ENCODE measurements around the gene FKBP10. TPM values are rescaled to one million over a fixed set of nuclear protein-coding genes. Genes with fewer than 3 reads are reported as not detected.

The FKBP10 gene
- polyA plus RNA-seq, 2 of the 4 experiments (the other 2 are of a cell fraction): 109 to 119 TPM

- TF ChIP-seq CHD4 (IDR thresholded peaks at IDR 0.05; ENCODE audit: borderline replicate concordance): no peak
- TF ChIP-seq USF2 (IDR thresholded peaks at IDR 0.05): no peak
- TF ChIP-seq ZNF302 (CRISPR knock-in tag; IDR thresholded peaks at IDR 0.05): no peak
Observed at GRCh38 chr17:41801374-41802271, 11.2 kb upstream of the FKBP10 start (continued).

DNA sequence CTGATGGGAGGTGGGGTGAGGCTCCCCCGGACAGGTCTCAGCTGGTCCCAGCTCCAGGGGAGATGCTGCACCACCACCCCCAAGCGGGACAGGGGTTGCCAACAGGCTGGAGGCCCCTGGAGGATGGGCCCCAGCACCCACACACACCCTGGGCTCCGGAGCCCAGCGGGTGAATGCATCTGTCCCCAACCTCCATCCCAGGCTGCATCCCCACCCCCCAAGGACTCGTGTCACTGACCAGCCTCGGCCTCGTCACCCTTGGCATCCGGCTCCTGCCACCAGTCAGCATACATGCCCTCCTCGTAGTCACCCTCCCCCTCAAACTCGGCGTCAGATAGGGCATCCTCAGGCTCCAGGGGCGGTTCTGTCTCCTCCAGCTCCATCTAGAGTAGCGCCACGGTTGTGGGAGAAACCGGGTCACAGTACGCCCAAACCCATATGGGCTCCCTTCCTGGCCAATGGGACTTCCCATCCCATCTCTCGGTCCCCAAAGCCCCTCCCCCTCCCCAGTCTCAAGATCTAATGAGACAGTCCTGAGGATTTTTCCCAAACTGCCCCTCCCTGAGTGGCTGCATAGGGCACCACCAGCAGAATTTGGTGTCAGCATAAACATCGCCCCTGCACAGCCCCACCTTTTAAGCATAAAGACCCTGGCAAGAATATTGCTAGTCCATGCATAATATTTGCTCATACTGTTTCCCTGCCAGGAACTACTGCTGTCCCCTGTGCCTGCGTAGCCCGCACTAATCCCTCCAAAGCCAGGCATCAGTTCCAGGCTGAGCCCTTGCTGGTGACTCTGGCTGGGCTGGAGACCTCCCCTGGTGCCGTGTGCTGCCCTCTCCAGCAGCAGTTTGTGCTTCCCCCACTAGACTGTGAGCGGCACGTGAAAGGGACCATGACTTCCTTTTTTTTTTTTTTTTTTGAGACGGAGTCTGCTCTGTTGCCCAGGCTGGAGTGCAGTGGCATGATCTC is 9.5 kb upstream of the FKBP10 start:
- WGBS (ENCODE audit: missing lambda C conversion rate): 75% methylated on average over 24 of the region's 24 CpGs
- Histone ChIP-seq H3K4me2 (no peak overlapping the region), H3K4me3 (no peak overlapping the region), H3K27ac (peak overlapping the region in 1 of 2 experiments; percentile 6; a peak in 1 of 6 replicates), H3K4me1 (peaks cover 23% of the 10 kb centered on the region), H3K9me3 (no peaks in the 10 kb centered on the region)
- TF ChIP-seq RCOR1 (IDR thresholded peaks at IDR 0.05; ENCODE audit: low read depth, low read length) (no peak), RARB (CRISPR knock-in tag; IDR thresholded peaks at IDR 0.05) (no peak), ZNF302 (CRISPR knock-in tag; IDR thresholded peaks at IDR 0.05) (no peak), TP53 (CRISPR knock-in tag; IDR thresholded peaks at IDR 0.05) (no peak), CBX2 (IDR thresholded peaks at IDR 0.05; ENCODE audit: borderline replicate concordance, low read depth) (no peak), FOXS1 (CRISPR knock-in tag; IDR thresholded peaks at IDR 0.05) (no peak), CBX8 (IDR thresholded peaks at IDR 0.05) (no peak), KDM1A (IDR thresholded peaks at IDR 0.05; ENCODE audit: low read depth) (no peak), RNF2 (IDR thresholded peaks at IDR 0.05; ENCODE audit: borderline replicate concordance, low read depth) (no peak)
- TF ChIP-seq, protein P1, sequence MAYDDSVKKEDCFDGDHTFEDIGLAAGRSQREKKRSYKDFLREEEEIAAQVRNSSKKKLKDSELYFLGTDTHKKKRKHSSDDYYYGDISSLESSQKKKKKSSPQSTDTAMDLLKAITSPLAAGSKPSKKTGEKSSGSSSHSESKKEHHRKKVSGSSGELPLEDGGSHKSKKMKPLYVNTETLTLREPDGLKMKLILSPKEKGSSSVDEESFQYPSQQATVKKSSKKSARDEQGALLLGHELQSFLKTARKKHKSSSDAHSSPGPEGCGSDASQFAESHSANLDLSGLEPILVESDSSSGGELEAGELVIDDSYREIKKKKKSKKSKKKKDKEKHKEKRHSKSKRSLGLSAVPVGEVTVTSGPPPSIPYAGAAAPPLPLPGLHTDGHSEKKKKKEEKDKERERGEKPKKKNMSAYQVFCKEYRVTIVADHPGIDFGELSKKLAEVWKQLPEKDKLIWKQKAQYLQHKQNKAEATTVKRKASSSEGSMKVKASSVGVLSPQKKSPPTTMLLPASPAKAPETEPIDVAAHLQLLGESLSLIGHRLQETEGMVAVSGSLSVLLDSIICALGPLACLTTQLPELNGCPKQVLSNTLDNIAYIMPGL (CRISPR knock-in tag; IDR thresholded peaks at IDR 0.05; ENCODE audit: borderline replicate concordance): no peak
- TF ChIP-seq, protein P2, sequence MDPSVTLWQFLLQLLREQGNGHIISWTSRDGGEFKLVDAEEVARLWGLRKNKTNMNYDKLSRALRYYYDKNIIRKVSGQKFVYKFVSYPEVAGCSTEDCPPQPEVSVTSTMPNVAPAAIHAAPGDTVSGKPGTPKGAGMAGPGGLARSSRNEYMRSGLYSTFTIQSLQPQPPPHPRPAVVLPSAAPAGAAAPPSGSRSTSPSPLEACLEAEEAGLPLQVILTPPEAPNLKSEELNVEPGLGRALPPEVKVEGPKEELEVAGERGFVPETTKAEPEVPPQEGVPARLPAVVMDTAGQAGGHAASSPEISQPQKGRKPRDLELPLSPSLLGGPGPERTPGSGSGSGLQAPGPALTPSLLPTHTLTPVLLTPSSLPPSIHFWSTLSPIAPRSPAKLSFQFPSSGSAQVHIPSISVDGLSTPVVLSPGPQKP (IDR thresholded peaks at IDR 0.05; ENCODE audit: low read depth, low read length): no peak
- CTCF ChIA-PET: interaction anchor here (0.7 to 52.0 kb wide), 10 partner anchors 8 to 156 kb away, joined by 3 to 3262 read pairs (median 18); partner anchors contain the start of genes FKBP10, GAST, HAP1 and JUP
- no peak for DNase-seq (ENCODE audit: low read depth in 1 of 2, low spot score in 1 of 2)
- no peak for FAIRE-seq
- 0 out of 6 replicates have a peak, but pooled peaks of 1 of the 2 experiments have one; percentile 6 for ATAC-seq
- POLR2A ChIA-PET: interaction anchor here (0.7 to 2.1 kb wide), 2 partner anchors 10 to 15 kb away, joined by 5 read pairs; no protein-coding TSS in a partner anchor

DNA sequence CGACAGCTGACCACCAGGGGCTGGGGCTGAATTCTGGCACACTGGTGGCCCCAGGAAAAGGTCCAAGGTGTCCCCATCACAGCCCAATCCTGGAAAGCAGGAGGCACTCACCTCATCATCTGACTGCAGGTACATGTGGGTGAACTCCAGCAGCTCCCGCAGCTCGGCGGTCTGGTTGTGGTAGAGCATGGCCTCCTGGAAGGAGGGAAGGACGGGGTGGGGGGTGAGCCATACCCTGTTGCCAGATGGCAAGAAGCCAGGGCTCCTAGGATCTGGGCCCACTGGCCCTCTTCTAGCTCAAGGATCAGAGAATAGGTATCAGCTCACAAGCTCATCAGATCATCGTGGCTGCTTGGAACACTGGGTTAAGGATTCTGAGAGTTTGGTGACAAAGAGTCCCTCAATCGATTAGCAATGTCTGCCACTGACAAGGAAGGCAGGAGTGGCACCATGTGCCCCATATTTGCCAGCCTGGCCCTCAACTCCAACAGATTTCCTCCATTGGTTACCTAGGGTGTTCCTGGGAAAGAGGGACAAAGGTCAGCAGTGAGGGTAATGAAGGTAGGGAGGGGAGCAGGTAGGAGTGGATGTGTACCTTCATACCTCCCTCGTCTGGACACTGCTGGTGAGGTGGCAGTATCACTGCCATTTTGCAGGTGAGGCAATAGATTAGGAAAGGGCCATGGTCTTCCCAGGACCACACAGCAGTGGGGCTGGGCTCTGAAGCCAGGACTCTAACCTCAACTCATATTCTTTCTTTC is 5.9 kb upstream of the FKBP10 start:
- ChIA-PET CTCF (interaction anchor here (0.7 to 52.0 kb wide), 4 partner anchors 37 to 153 kb away, joined by 3 to 3262 read pairs (median 6); partner anchors contain the start of genes GAST, HAP1 and JUP), POLR2A (interaction anchor here (0.9 kb wide), 1 partner anchor 119 kb away, joined by 3 read pairs; no protein-coding TSS in a partner anchor)
- H3K9me3 ChIP-seq: no peaks in the 10 kb centered on the region
- H3K4me3 ChIP-seq: no peak overlapping the region
- WGBS (ENCODE audit: missing lambda C conversion rate): 90% methylated on average over 8 of the region's 8 CpGs
- H3K4me2 ChIP-seq: no peak overlapping the region
- H3K27ac ChIP-seq: no peak overlapping the region
- peaks cover 17% of the 10 kb centered on the region for H3K4me1 ChIP-seq
- no peak for DNase-seq (ENCODE audit: low read depth in 1 of 2, low spot score in 1 of 2)
- ATAC-seq: no peak
- no peak for FAIRE-seq
- TF ChIP-seq NFE2L2 (conservative IDR thresholded peaks at IDR 0.05; ENCODE audit: low read length) (no peak), KDM5A (IDR thresholded peaks at IDR 0.05) (no peak), FOSB (CRISPR knock-in tag; IDR thresholded peaks at IDR 0.05) (no peak), TP53 (CRISPR knock-in tag; IDR thresholded peaks at IDR 0.05) (no peak), SMC3 (IDR thresholded peaks at IDR 0.05) (no peak), ESRRA (IDR thresholded peaks at IDR 0.05; ENCODE audit: borderline replicate concordance, low read length) (no peak), GATA3 (IDR thresholded peaks at IDR 0.05; ENCODE audit: borderline replicate concordance) (no peak), RNF2 (IDR thresholded peaks at IDR 0.05; ENCODE audit: borderline replicate concordance, low read depth) (no peak), ATOH8 (CRISPR knock-in tag; IDR thresholded peaks at IDR 0.05; ENCODE audit: low read depth) (no peak)
- TF ChIP-seq, protein P3, sequence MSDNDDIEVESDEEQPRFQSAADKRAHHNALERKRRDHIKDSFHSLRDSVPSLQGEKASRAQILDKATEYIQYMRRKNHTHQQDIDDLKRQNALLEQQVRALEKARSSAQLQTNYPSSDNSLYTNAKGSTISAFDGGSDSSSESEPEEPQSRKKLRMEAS (IDR thresholded peaks at IDR 0.05): no peak
- TF ChIP-seq, protein P1 (CRISPR knock-in tag; IDR thresholded peaks at IDR 0.05; ENCODE audit: borderline replicate concordance): no peak

Data from A549 (cell line).